Breast epithelium (tissue), 4 donors: ENCODE results near the gene RPS28. TPM values are rescaled to one million over a fixed set of nuclear protein-coding genes. Genes with fewer than 3 reads are reported as not detected.
"Not testable (repeated sequence)": the region's sequence is repeated elsewhere in the genome, so short reads cannot be mapped to it uniquely, and the experiment has no call there.

Experiments used
- DNase-seq, 2 donors: peaks; one replicate each; pipeline ENCODE4 v3.0.0-alpha.2; 2019; ENCODE audit warnings: low spot score in 2 of 2
- H3K27ac ChIP-seq, 2 donors: fragments of 200-600 bp; sonication (generic) in 1 of 2; one replicate each; pipeline ENCODE4 v1.5.1; 2016 to 2019; ENCODE audit warnings: mild to moderate bottlenecking in 1 of 2
- H3K27me3 ChIP-seq, 2 donors: fragments of 200-600 bp; sonication (generic) in 1 of 2; one replicate each; pipeline versions ENCODE4 v1.5.1 to v1.6.0; 2017 to 2019; ENCODE audit warnings: control low read depth in 1 of 2, mild to moderate bottlenecking in 1 of 2
- H3K36me3 ChIP-seq: fragments of 200-600 bp; one replicate; pipeline ENCODE4 v1.5.1; 2019
- H3K4me1 ChIP-seq, 2 donors: fragments of 200-600 bp; sonication (generic); one replicate each; pipeline ENCODE4 v1.5.1; 2016 to 2019; ENCODE audit warnings: control low read depth in 1 of 2
- H3K4me3 ChIP-seq, 3 donors: fragments of 200-600 bp; sonication (generic); 1 replicate in 2 of 3; 2 replicates in 1 of 3; pipeline ENCODE4 v1.5.1; 2016 to 2019; ENCODE audit warnings: mild to moderate bottlenecking in 3 of 3, moderate library complexity in 2 of 3
- H3K9me3 ChIP-seq, 2 donors: fragments of 200-600 bp; sonication (generic) in 1 of 2; one replicate each; pipeline ENCODE4 v1.5.1; 2016 to 2019; ENCODE audit warnings: control low read depth in 1 of 2
- POLR2A ChIP-seq: fragments of 450-650 bp; IDR thresholded peaks from one replicate; pipeline ENCODE4 v1.6.1; 2016; ENCODE audit warnings: antibody characterized with exemption, mild to moderate bottlenecking, moderate library complexity
- POLR2AphosphoS5 ChIP-seq, 3 donors: sonication (generic); formaldehyde crosslinking; IDR thresholded peaks; one replicate each; pipeline ENCODE4 v1.6.1; 2017; ENCODE audit warnings: antibody characterized with exemption in 3 of 3
- intact Hi-C: fragments of 100-400 bp; cut with DNase I; formaldehyde crosslinking; loops from one replicate; pipeline ENCODE4 v1.15.1; 2023; ENCODE audit warnings: low total_unique reads
- total RNA-seq, 3 donors: library from RNA; depleted of rRNA; stranded (reverse); fragments of >200 nt; gene quantifications; one replicate each; pipeline ENCODE4 v1.1.0, GENCODE V29; 2016
- TF ChIP-seq, protein P1 (sequence below), 3 donors: fragments of 450-650 bp; IDR thresholded peaks; one replicate each; pipeline ENCODE4 v1.5.1; 2016 to 2017; ENCODE audit warnings: antibody characterized with exemption in 3 of 3, mild to moderate bottlenecking in 3 of 3, moderate library complexity in 3 of 3

Gene RPS28
- total RNA-seq, 3 donors from 2014 or later, result 676 to 1,337 (median 789) TPM

DNA sequence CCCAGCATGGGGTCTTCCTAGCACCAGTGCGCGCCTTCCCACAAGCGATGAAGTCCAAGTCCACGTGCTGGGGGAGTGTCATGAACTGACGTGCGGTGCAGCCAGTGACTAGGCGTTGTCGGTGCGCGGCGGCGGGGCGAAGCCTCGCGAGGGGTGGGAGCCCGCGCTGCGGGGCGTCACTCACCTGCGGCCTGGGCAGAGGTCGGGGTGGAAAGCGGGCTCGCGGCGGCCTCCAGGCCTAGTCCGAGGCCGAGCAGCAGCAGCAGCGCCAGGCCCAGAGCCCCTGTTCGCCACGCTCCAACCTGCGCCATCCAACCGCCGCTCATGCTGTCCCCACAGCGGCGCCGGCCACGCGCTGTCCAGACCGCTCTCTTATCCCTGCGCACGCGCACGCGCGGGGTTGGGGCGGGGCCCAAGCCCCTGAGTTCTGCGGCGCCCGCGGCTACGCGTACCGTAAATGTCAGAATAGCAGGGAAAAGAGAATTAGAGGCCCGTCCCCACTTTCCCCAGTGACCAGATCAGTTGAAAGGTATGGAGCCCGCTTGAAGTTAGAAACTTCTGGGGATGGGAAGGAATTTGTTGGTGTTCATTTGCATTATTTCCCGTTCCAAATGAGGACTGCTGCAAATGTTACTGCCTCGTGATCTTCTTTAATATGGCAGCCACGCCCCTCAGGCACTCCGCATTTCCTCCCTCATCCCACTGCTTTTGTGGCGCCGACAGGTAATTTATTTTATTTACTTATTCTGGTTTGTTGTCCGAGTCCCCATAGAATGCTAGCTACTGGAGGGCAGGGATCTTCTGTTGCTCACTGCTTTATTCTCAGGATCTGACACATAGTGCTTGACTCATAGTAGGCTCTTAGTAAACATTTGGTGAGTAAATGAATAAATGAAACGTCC is 13.1 kb upstream of the RPS28 start, which contains the start of gene CD320:
Gene CD320 (minus strand): TSS at position 394 of the 902 bp plus-strand sequence. CDS start 68 bp downstream, at position 326.
- H3K4me1 ChIP-seq, result peaks cover 3 to 9% of the 10 kb centered on the region in 2 donors
- no peaks in the 10 kb centered on the region for H3K27me3 ChIP-seq
- no peaks in the 10 kb centered on the region for H3K9me3 ChIP-seq
- peak within 1 kb of the TSS; percentile 38 to 70 for H3K27ac ChIP-seq
- no peaks in the 10 kb centered on the region for H3K36me3 ChIP-seq
- H3K4me3 ChIP-seq, result peak within 1 kb of the TSS; percentile 57 to 74 (median 62)
- DNase-seq, result peak; percentile 79 to 85
- TF ChIP-seq POLR2AphosphoS5 (IDR thresholded peaks at IDR 0.05), result peak; percentile 33 to 40 (median 38)
- TF ChIP-seq POLR2A, result no peak
- intact Hi-C loops, result no loop called here

DNA sequence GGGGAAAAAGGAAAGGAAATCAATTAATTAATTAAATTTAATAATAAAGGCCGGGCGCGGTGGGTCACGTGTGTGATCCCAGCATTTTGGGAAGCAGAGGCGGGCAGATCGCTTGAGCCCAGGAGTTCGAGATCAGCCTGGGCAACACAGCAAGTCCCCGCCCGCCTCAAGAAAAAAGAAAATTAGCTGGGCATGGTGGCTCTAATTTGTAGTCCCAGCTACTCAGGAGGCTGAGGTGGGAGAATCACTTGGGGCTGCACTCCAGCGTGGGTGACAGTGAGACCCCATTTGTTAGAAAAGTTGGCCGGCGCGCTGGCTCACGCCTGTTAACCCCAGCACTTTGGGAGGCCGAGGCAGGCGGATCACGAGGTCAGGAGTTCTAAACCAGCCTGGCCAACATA is 12.4 kb upstream of the RPS28 start:
- peak in 1 of 2 donors; percentile 33 for DNase-seq
- H3K9me3 ChIP-seq, result no peaks in the 10 kb centered on the region
- peaks cover 3 to 9% of the 10 kb centered on the region in 2 donors for H3K4me1 ChIP-seq
- H3K27ac ChIP-seq, result no peak overlapping the region
- TF ChIP-seq POLR2AphosphoS5 (IDR thresholded peaks at IDR 0.05) (no peak), POLR2A (no peak)
- TF ChIP-seq, protein P1, sequence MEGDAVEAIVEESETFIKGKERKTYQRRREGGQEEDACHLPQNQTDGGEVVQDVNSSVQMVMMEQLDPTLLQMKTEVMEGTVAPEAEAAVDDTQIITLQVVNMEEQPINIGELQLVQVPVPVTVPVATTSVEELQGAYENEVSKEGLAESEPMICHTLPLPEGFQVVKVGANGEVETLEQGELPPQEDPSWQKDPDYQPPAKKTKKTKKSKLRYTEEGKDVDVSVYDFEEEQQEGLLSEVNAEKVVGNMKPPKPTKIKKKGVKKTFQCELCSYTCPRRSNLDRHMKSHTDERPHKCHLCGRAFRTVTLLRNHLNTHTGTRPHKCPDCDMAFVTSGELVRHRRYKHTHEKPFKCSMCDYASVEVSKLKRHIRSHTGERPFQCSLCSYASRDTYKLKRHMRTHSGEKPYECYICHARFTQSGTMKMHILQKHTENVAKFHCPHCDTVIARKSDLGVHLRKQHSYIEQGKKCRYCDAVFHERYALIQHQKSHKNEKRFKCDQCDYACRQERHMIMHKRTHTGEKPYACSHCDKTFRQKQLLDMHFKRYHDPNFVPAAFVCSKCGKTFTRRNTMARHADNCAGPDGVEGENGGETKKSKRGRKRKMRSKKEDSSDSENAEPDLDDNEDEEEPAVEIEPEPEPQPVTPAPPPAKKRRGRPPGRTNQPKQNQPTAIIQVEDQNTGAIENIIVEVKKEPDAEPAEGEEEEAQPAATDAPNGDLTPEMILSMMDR (IDR thresholded peaks at IDR 0.05), result no peak
- no peaks in the 10 kb centered on the region for H3K27me3 ChIP-seq
- peak overlapping the region; percentile 57 to 74 (median 62) for H3K4me3 ChIP-seq
- no peaks in the 10 kb centered on the region for H3K36me3 ChIP-seq
- intact Hi-C loops, result no loop called here

DNA sequence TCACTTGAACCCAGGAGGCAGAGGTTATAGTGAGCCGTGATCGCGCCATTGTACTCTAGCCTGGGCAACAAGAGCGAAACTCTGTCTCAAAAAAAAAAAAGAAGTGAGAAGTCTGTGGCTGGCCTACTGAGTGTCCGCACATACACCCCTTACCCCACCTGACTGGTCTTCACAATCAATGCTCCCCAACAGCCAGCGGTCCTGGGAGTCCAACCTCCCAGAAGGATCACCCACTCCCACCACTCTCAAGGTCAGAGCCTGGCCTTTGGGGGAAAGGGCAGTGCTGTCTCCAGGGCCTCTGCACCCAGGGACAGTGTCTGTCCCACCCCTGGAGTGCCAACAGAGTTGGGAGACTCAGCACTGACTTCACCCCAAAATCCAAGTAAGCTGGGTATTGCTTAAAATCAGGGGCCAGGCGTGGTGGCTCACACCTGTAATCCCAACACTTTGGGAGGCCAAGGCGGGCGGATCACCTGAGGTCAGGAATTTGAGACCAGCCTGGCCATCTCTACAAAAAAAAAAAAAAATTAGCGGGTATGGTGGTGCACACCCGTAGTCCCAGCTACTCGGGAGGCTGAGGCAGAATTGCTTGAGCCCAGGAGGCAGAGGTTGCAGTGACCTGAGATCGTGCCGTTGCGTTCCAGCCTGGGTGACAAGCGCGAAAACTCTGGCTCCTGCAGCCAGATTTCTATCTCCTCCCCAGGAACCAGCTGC is 10.8 kb upstream of the RPS28 start:
- TF ChIP-seq, protein P1 (IDR thresholded peaks at IDR 0.05), result no peak
- TF ChIP-seq POLR2AphosphoS5 (IDR thresholded peaks at IDR 0.05) (no peak), POLR2A (no peak)
- no peaks in the 10 kb centered on the region for H3K9me3 ChIP-seq
- peak overlapping the region in 1 of 2 donors; percentile 56 for H3K27ac ChIP-seq
- H3K4me3 ChIP-seq, result no peak overlapping the region
- DNase-seq, result peak in 1 of 2 donors; percentile 43
- no peaks in the 10 kb centered on the region for H3K36me3 ChIP-seq
- H3K27me3 ChIP-seq, result no peaks in the 10 kb centered on the region
- H3K4me1 ChIP-seq, result peaks cover 3 to 9% of the 10 kb centered on the region in 2 donors
- intact Hi-C loops, result no loop called here

DNA sequence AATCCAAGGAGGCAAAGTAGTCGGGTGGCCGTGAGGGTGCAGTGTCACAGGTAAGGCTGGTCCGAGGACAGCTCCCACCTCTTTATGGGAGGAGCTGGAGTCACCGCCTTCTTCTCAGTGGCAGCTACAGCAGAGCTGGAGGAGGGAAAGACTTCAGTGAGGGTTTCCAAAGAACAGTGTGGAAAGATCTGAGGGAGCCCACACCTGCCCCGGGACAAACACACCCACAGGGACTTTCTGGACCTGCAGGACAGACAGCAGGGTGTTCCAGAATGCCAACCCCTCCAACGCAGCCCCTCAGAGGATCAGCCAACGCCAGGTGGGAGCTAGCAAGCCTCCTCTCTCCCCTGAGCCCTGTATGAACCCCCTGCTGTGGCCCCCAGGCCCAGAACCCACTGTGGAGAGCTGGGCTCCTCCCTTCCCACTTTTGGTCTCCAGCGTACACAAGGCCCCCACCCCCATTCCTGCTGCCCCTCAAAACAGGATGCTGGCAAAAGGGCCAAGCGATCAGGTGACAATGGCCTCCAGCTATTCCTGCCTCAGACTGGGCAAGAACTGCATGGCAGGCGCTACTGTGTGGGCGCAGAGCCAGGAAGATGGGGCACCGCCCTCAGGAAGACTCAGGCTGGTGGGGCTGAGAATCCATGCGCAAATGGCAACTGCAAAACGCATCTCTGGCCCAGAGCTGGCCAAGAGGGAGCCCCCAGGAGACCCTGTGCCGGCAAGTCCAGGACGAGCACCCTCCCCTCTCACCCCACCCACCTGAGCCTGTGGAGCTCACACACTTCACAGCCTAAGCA is 9.6 kb upstream of the RPS28 start:
- Histone ChIP-seq H3K27ac (peak overlapping the region; percentile 17 to 81), H3K9me3 (no peaks in the 10 kb centered on the region), H3K4me1 (peaks cover 3 to 9% of the 10 kb centered on the region in 2 donors), H3K36me3 (no peaks in the 10 kb centered on the region), H3K4me3 (peak overlapping the region in 1 of 3 donors; percentile 39), H3K27me3 (no peaks in the 10 kb centered on the region)
- peak in 1 of 2 donors; percentile 83 for DNase-seq
- no peak for TF ChIP-seq POLR2A
- peak in 1 of 3 donors; percentile 24 for TF ChIP-seq POLR2AphosphoS5 (IDR thresholded peaks at IDR 0.05)
- intact Hi-C loops, result no loop called here

DNA sequence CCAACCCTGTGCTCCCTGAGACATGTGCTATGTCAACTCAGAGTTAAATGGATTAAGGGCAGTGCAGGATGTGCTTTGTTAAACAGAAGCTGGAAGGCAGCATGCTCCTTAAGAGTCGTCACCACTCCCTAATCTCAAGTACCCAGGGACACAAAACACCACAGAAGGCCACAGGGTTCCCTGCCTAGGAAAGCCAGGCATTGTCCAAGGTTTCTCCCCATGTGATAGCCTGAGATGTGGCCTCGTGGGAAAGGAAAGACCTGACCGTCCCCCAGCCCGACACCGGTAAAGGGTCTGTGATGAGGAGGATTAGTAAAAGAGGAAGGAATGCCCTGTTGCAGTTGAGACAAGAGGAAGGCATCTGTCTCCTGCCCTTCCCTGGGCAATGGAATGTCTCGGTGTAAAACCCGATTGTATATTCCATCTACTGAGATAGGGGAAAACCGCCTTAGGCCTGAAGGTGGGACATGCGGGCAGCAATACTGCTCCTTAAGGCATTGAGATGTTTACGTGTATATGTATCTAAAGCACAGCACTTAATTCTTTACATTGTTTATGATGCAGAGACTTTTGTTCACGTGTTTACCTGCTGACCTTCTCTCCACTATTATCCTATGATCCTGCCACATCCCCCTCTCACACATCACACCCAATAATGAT is 6.2 kb upstream of the RPS28 start:
- H3K36me3 ChIP-seq, H3K9me3 ChIP-seq, DNase-seq, H3K27ac ChIP-seq, intact Hi-C loops, H3K4me1 ChIP-seq, H3K4me3 ChIP-seq, H3K27me3 ChIP-seq: not testable (repeated sequence)
